Measurements from ENCODE around the gene MBP. TPM values are rescaled to one million over a fixed set of nuclear protein-coding genes. Genes with fewer than 3 reads are reported as not detected.

The MBP gene
- total RNA-seq, 1 donor from 2014 or later: 9.7 TPM

DNA sequence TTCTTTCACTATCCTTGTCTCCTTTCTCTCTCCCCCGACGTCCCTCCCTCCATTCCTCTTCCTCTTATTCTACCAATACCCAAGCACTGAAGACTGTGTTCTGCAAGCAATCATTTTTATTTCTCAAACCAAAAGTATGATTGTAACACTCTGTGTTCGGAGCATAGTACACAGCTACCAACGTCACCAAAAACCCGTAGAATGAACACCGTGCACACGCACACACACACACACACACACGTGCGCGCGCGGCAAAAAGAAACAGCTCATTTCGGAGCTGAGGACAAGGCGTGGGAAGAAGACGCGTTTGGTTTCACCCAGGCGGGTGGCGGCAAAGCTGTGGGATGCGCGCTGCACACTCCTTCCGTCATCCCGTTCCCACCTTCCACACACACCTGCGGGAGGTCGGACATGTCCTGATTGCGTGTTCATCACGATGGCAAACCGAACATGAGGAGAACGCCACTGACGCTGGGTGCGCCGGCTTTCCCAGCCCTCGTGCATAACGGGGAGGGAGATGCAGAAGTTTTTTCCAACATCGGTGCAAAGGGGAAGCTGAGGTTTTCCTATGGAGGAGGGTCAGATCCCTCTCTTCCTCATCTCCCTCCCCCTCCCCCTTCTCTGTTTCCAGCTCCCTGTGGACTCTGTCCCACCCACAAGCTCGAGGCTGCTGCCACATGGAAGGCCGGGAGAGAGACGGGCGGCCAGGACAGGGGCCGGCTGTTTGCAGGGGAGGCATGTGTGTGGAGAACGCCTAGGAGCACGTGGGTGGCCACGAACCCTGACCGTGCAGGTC is 20.4 kb downstream of the MBP start:
- Mint-ChIP-seq H3K27ac (ENCODE audit: unreplicated experiment) (peak overlapping the region; percentile 82), H3K27me3 (ENCODE audit: unreplicated experiment) (peaks cover 21% of the 10 kb centered on the region), H3K36me3 (ENCODE audit: low read depth, unreplicated experiment) (peaks cover 3% of the 10 kb centered on the region), H3K4me1 (ENCODE audit: unreplicated experiment) (peaks cover 55% of the 10 kb centered on the region), H3K4me3 (ENCODE audit: unreplicated experiment) (peak overlapping the region; percentile 72), H3K9me3 (ENCODE audit: unreplicated experiment) (no peaks in the 10 kb centered on the region)
- no peak for DNase-seq (ENCODE audit: low spot score)
- TF ChIP-seq, protein P1, sequence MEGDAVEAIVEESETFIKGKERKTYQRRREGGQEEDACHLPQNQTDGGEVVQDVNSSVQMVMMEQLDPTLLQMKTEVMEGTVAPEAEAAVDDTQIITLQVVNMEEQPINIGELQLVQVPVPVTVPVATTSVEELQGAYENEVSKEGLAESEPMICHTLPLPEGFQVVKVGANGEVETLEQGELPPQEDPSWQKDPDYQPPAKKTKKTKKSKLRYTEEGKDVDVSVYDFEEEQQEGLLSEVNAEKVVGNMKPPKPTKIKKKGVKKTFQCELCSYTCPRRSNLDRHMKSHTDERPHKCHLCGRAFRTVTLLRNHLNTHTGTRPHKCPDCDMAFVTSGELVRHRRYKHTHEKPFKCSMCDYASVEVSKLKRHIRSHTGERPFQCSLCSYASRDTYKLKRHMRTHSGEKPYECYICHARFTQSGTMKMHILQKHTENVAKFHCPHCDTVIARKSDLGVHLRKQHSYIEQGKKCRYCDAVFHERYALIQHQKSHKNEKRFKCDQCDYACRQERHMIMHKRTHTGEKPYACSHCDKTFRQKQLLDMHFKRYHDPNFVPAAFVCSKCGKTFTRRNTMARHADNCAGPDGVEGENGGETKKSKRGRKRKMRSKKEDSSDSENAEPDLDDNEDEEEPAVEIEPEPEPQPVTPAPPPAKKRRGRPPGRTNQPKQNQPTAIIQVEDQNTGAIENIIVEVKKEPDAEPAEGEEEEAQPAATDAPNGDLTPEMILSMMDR (IDR thresholded peaks at IDR 0.05; ENCODE audit: unreplicated experiment): no peak

GRCh38 chr18:77111449-77111848 is 21.1 kb downstream of the MBP start:
- Mint-ChIP-seq H3K9me3 (ENCODE audit: unreplicated experiment) (no peaks in the 10 kb centered on the region), H3K36me3 (ENCODE audit: low read depth, unreplicated experiment) (peaks cover 3% of the 10 kb centered on the region), H3K27me3 (ENCODE audit: unreplicated experiment) (peaks cover 21% of the 10 kb centered on the region), H3K4me3 (ENCODE audit: unreplicated experiment) (no peak overlapping the region), H3K4me1 (ENCODE audit: unreplicated experiment) (peaks cover 60% of the 10 kb centered on the region), H3K27ac (ENCODE audit: unreplicated experiment) (no peak overlapping the region)
- DNase-seq (ENCODE audit: low spot score): no peak
- TF ChIP-seq, protein P1 (IDR thresholded peaks at IDR 0.05; ENCODE audit: unreplicated experiment): no peak

GRCh38 chr18:77110936-77111335 is 21.6 kb downstream of the MBP start:
- H3K4me1 Mint-ChIP-seq (ENCODE audit: unreplicated experiment): peaks cover 58% of the 10 kb centered on the region

GRCh38 chr18:77110400-77110799 is 22.2 kb downstream of the MBP start:
- H3K27ac Mint-ChIP-seq (ENCODE audit: unreplicated experiment): no peak overlapping the region

More at GRCh38 chr18:77110936-77111335, 21.6 kb downstream of the MBP start:
- Mint-ChIP-seq H3K9me3 (ENCODE audit: unreplicated experiment) (no peaks in the 10 kb centered on the region), H3K27me3 (ENCODE audit: unreplicated experiment) (peaks cover 19% of the 10 kb centered on the region), H3K36me3 (ENCODE audit: low read depth, unreplicated experiment) (peaks cover 3% of the 10 kb centered on the region), H3K4me3 (ENCODE audit: unreplicated experiment) (no peak overlapping the region), H3K27ac (ENCODE audit: unreplicated experiment) (no peak overlapping the region)
- no peak for DNase-seq (ENCODE audit: low spot score)
- TF ChIP-seq, protein P1 (IDR thresholded peaks at IDR 0.05; ENCODE audit: unreplicated experiment): no peak

GRCh38 chr18:77109648-77110019 is 22.9 kb downstream of the MBP start:
- Mint-ChIP-seq H3K27me3 (ENCODE audit: unreplicated experiment) (peaks cover 15% of the 10 kb centered on the region), H3K4me1 (ENCODE audit: unreplicated experiment) (peaks cover 61% of the 10 kb centered on the region), H3K27ac (ENCODE audit: unreplicated experiment) (no peak overlapping the region), H3K36me3 (ENCODE audit: low read depth, unreplicated experiment) (peaks cover 3% of the 10 kb centered on the region), H3K9me3 (ENCODE audit: unreplicated experiment) (no peaks in the 10 kb centered on the region), H3K4me3 (ENCODE audit: unreplicated experiment) (no peak overlapping the region)
- DNase-seq (ENCODE audit: low spot score): no peak
- TF ChIP-seq, protein P1 (IDR thresholded peaks at IDR 0.05; ENCODE audit: unreplicated experiment): no peak

More at GRCh38 chr18:77110400-77110799, 22.2 kb downstream of the MBP start:
- H3K27me3 Mint-ChIP-seq (ENCODE audit: unreplicated experiment): peaks cover 18% of the 10 kb centered on the region
- H3K36me3 Mint-ChIP-seq (ENCODE audit: low read depth, unreplicated experiment): peaks cover 3% of the 10 kb centered on the region
- H3K4me1 Mint-ChIP-seq (ENCODE audit: unreplicated experiment): peaks cover 61% of the 10 kb centered on the region
- H3K9me3 Mint-ChIP-seq (ENCODE audit: unreplicated experiment): no peaks in the 10 kb centered on the region
- TF ChIP-seq, protein P1 (IDR thresholded peaks at IDR 0.05; ENCODE audit: unreplicated experiment): no peak
- no peak overlapping the region for H3K4me3 Mint-ChIP-seq (ENCODE audit: unreplicated experiment)
- no peak for DNase-seq (ENCODE audit: low spot score)
